Suppressor macrophage treated with lipopolysaccharide for 4 hours (primary cell): Measurements from ENCODE around the gene HNMT.
"Not testable (repeated sequence)": the region's sequence is repeated elsewhere in the genome, so short reads cannot be mapped to it uniquely, and the experiment has no call there.

Experiments
- DNase-seq: peaks from one replicate; pipeline ENCODE4 v3.0.0-alpha.2; 2020

Gene HNMT

DNA sequence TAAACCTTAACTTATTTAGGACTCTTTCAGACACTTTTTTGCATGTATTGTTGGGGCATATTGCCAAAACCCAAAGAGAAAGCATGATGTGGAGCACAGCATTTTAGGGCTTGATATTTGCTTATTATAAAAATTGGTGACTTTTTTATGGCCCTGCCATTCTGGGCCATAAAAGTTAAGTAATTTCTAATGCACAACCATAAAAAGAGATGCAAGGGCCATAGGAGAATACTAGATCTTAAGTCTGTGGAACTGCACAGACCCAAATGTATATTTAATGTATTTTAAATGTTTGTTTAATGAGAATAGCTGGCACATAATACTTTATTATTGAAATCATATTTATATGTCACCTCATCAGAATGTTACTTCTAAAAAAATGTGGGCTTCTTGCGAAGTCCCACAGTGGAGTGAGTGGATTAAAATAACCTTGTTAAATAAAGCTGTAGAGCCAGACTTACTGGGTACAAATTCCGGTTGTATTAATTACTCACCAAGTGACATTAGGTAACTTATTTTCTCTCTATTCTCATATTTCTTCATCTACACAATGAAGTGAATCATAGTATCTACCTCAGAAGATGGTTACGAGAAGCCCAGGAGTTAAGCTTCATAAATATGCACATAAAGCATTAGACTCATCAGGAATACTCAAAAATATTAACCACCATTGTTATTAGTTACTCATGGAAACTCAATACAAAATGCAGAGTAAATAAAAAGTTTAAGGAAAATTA, 52.2 kb downstream of the HNMT start:
- no peak for DNase-seq

GRCh38 chr2:138017824-138018223, 53.6 kb downstream of the HNMT start:
- no peak for DNase-seq

DNA sequence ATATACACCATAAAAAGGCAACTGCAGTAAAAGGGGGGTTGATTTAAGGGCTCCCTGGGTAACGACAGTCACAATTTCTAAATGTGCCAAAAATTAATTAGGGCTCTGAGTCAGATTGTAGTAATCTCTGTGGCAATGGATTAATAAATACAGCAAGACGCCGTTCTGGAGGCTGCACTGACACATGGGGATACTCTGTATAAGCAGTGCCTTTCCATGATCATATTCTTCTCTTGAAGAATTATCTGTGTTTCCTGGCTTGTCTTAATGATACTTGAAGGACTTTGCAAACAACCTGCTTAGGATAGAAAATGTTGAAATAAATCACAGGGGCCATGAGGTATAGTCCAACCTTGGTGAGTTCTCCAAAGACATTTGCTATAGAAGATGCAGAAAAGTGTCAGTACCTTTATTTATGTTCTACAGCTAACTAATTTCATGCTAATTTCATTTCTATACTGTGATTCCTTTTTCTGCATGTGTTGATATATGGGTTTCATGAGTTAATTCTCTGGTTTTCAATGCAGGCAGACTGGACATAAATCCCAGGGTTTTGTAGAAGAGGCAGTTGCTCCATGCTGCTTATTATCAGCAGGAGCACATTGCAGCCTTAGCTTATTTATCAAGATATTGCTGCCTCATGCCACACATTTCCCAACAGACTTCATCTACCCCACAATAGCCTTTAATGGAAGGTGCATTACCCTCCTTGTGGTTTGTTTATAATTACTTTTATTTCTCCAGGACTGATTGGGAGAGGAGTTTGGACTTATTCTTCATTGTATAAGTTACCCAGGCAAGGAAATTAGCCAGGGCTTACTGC, 54.8 kb downstream of the HNMT start:
- no peak for DNase-seq

GRCh38 chr2:138020432-138020831, 56.2 kb downstream of the HNMT start:
- DNase-seq, result no peak

GRCh38 chr2:138021154-138021553, 56.9 kb downstream of the HNMT start:
- DNase-seq, result no peak

DNA sequence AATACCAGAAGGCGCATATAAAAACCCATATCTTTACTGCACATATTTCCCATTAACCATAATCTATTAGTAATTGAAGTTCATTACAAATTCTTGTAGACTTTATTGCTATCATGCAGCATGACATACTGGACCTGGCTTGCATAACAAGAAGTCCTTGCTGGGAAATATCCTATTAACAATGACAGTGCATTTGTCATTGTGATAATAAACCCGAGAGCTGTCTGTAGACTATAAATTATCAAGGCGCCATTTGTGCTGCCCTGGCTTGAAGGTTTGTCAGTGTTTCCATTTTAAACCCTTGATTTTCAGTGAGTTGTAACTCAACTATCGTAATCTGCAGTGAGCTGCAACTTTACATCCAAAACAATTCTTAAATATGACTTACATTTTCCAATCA, 59.0 kb downstream of the HNMT start:
- no peak for DNase-seq

DNA sequence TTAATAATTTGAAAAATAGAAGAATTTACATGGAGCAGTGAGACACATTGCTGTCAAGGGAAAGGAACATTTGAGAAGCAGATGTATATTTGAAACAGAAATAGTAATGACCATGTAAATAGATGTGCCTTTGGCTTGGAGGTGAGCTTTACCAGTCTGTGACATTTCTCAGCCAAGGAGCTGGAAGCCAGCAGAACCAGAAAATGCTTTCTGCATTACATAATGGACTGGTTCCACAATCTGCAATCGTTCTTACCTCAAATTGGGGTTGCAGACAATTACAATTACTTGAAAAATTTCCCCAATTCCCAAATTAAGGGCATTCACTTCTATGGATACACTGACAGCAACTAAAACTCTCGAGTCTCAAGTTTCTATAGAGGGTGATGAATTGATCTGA, 59.7 kb downstream of the HNMT start:
- no peak for DNase-seq

GRCh38 chr2:138026111-138027020, 62.1 kb downstream of the HNMT start:
- DNase-seq, result no peak

DNA sequence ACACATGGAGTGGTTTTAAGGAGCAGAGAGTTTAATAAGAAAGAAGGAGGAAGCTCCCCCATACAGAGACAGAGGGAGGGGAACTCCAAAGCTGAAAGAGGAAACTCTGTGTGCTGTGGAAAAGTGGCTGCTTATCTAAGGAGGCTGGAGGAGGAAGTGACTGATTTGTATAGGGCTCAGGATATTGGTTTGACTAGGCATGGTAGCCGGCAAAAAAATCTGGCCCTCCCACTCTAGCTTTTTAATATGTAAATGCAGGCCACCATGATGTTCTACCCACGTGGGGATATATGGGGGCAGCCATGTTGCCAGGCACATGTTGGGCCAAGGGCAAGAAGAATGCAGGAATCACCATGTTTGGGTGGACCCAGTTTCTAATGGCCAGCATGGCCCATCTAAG, 64.3 kb downstream of the HNMT start:
- DNase-seq, result peak; percentile 86

DNA sequence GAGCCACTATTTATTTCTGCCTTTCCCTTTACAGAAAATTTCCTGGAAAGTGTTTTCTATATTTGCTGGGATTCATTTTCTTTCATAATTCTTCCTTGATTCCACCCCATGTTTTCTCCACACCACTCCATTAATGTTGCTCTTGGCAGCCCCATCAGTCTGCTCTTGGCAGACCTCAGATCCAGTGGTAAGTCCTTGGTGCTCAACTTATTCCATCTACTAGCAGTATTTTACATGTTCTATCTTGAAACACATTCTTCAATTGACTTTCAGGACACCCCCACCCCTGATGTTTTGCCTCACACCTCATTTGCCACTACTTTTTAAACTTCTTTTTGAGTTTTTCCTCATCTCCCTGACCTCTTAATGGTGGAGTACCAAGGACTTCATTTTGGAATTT, 65.0 kb downstream of the HNMT start:
- no peak for DNase-seq

- no peak for DNase-seq
Measured at GRCh38 chr2:138030459-138030858, 66.2 kb downstream of the HNMT start.

DNA sequence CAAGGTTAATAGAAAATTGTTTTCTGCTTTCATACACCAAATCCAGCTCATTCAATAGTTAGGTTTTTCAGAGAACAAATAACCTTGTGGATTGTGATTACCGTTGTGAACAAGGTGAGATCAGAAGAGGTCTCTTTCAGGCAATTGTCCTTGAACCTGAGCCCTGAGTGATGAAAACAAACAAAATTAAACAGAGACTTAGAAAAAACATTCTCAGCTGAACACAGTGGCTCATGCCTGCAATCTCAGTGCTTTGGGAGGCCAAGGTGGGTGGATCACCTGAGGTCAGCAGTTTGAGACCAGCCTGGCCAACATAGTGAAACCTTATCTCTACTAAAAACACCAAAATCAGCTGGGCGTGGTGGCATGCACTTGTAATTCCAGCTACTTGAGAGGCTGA, 68.1 kb downstream of the HNMT start:
- DNase-seq, result no peak

DNA sequence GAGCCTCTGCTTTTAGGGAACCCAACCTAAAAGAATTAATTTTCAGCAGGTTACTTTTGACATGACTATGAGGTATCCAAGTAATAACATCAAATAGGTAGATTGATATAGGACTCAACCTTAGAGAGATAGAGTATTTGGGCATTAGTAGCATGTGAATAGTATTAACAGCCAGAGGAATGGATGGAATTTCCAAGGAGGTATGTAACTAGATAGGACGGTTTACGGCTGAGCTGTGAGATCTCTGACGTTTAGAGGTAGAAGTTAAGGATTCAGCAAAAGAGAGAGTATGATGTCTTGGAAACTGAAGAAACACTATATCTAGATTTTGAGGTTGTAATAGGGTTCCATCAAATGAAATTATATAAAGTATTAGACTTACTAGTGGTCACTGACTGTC, 70.3 kb downstream of the HNMT start:
- DNase-seq, result no peak

GRCh38 chr2:138035608-138036217, 71.4 kb downstream of the HNMT start:
- peak; percentile 35 for DNase-seq

- DNase-seq, result no peak
Measured at GRCh38 chr2:138036522-138036921, 72.2 kb downstream of the HNMT start.

GRCh38 chr2:138037090-138037489, 72.8 kb downstream of the HNMT start:
- no peak for DNase-seq

DNA sequence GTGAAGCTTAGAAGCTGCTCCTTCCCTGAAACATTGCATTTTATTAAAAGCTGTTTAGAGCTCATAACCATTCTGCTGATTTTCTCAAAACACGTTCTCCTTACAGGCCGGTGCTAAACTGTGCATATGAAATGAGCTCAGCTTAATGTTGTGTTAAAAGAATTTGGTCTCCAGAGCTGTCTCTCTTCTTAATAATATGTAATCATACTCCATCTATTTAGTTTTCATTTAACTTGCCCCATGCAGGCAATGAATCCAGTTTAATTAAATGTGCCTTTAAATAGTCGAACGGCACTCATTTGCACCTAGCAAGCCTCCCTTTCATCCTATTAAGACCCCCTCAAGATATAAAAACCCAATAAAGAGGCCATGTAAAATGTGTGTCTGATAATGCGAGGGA, 76.3 kb downstream of the HNMT start:
- DNase-seq, result no peak

DNA sequence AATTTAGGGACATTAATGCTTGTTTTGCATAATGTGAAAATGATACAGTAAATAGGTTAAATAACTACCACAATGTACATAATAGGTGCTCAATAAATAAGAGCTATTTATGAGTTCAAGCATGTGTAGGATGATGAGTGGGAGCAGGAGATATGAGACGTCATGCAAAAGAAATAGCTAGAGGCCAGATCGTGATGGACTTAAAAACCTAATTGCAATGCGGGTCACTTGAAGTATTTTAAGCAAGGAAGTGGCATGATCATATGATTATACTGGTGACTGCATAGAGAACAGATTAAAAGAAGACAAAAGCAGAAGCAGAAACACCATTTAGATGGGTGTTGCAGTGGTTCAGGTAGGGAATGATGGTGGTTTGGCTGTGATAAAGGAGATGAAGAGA, 78.0 kb downstream of the HNMT start:
- DNase-seq, result no peak

- DNase-seq, result not testable (repeated sequence)
Measured at GRCh38 chr2:138043588-138043987, 79.3 kb downstream of the HNMT start.

DNA sequence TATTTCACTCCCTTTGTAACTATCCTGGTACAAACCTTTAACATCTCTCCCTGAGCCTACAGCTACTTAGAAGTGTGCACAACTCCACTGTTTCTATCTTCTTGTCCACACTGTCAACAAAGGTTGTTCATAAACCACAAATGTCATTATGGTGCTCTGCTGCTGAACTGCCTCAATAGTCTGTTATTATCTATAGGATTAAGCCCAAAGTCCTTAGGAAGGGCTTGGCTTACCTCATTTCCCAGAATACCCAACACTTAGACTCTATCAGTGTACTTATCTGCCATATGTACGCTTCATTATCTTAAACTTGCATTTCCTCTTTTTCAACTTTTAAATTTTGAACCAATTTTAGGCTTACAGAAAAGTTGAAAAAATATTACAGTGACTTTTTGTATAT, 94.2 kb downstream of the HNMT start:
- no peak for DNase-seq

- DNase-seq, result no peak
Measured at GRCh38 chr2:138059487-138060300, 95.4 kb downstream of the HNMT start.

GRCh38 chr2:138060301-138060635, 96.0 kb downstream of the HNMT start:
- DNase-seq, result peak; percentile 47
